Glutamatergic neuron (in vitro differentiated cells): Measurements from ENCODE around the gene RPS6KC1. TPM values are rescaled to one million over a fixed set of nuclear protein-coding genes. Genes with fewer than 3 reads are reported as not detected.

ENCODE experiments used
- DNase-seq: peaks from one replicate; pipeline ENCODE4 v3.0.0; 2022
- H3K27ac Mint-ChIP-seq: one replicate; pipeline ENCODE4 v1.8.0; 2020; ENCODE audit warnings: mild to moderate bottlenecking, mixed read lengths, inconsistent platforms; ENCODE audit not compliant: unreplicated experiment
- H3K27me3 Mint-ChIP-seq: one replicate; pipeline ENCODE4 v1.8.0; 2020; ENCODE audit warnings: mild to moderate bottlenecking, moderate library complexity, mixed read lengths, inconsistent platforms; ENCODE audit not compliant: unreplicated experiment
- H3K36me3 Mint-ChIP-seq: one replicate; pipeline ENCODE4 v1.8.0; 2020; ENCODE audit warnings: mild to moderate bottlenecking, mixed read lengths, inconsistent platforms; ENCODE audit not compliant: unreplicated experiment
- H3K4me1 Mint-ChIP-seq: one replicate; pipeline ENCODE4 v1.8.0; 2020; ENCODE audit warnings: mild to moderate bottlenecking, low read depth, mixed read lengths, inconsistent platforms; ENCODE audit not compliant: unreplicated experiment
- H3K4me3 Mint-ChIP-seq: one replicate; pipeline ENCODE4 v1.8.0; 2020; ENCODE audit warnings: mild to moderate bottlenecking, mixed read lengths, inconsistent platforms; ENCODE audit not compliant: unreplicated experiment
- H3K9me3 Mint-ChIP-seq: one replicate; pipeline ENCODE4 v1.8.0; 2020; ENCODE audit warnings: mild to moderate bottlenecking, moderate library complexity, mixed read lengths, inconsistent platforms; ENCODE audit not compliant: unreplicated experiment
- CTCF ChIP-seq: fragments of 200-600 bp; sonication (generic); IDR thresholded peaks from one replicate; pipeline ENCODE4 v1.5.0; 2021; ENCODE audit not compliant: partially characterized antibody, unreplicated experiment
- total RNA-seq: library from RNA; stranded (reverse); fragmentation: NEBNext Ultra II Directional; extraction: Animal tissue kit (Norgen Biotek cat#: 25700); gene quantifications from one replicate; pipeline ENCODE4 v1.2.1, GENCODE V29; 2021; ENCODE audit not compliant: unreplicated experiment

The RPS6KC1 gene
- total RNA-seq, 1 donor from 2014 or later, result 23.9 TPM

DNA sequence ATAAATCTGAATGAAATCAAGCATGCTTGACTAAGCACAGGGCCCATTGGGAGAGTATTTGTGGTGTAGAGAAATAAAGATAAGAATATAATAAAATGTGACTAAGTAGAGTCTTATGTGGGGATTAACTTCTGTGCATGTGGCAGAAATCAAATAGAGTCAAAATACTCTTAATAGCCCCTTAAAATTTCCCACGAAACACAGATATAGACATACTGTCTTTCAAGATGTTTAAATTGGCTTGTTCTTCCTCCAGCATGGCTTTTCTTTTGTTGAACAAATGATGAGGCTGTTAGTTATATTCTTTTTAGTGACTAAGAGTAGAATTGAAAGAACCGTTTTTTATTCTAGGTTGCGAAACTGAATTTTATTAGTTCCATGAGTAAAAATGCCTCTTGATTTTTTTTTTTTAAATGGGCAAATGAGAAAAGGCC is 112.3 kb downstream of the RPS6KC1 start:
- Mint-ChIP-seq H3K27ac (no peak overlapping the region), H3K27me3 (peaks cover 2% of the 10 kb centered on the region), H3K4me3 (no peak overlapping the region), H3K4me1 (no peaks in the 10 kb centered on the region), H3K36me3 (no peaks in the 10 kb centered on the region), H3K9me3 (no peaks in the 10 kb centered on the region)
- no peak for TF ChIP-seq CTCF
- DNase-seq, result no peak

- Mint-ChIP-seq H3K36me3 (no peaks in the 10 kb centered on the region), H3K4me3 (no peak overlapping the region), H3K27me3 (peaks cover 2% of the 10 kb centered on the region), H3K9me3 (no peaks in the 10 kb centered on the region), H3K4me1 (no peaks in the 10 kb centered on the region), H3K27ac (no peak overlapping the region)
- no peak for DNase-seq
- no peak for TF ChIP-seq CTCF
Measured at GRCh38 chr1:213164561-213164960, 113.5 kb downstream of the RPS6KC1 start.

DNA sequence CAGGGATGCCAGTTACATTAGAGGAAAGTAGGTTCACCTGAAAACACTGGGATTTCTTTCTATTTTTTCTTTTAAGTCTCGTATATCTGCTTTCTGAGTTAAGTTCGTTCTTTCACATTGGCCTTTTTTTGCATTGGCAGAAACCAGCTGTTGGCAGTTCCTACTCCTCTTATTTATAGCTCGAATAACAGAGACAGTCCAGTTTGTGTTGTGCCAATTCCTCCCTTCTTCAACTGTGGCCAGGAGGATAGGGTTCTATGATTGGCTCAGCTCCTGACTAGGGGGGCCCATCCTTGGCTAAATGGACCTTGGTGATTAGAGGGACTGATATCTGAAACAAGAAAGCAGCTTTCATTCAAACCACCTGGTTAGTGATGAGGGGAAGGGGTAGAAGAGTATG is 115.8 kb downstream of the RPS6KC1 start:
- H3K4me1 Mint-ChIP-seq, result no peaks in the 10 kb centered on the region
- TF ChIP-seq CTCF, result no peak
- no peak for DNase-seq
- H3K4me3 Mint-ChIP-seq, result no peak overlapping the region
- H3K27me3 Mint-ChIP-seq, result no peaks in the 10 kb centered on the region
- no peak overlapping the region for H3K27ac Mint-ChIP-seq
- no peaks in the 10 kb centered on the region for H3K36me3 Mint-ChIP-seq
- H3K9me3 Mint-ChIP-seq, result no peaks in the 10 kb centered on the region

DNA sequence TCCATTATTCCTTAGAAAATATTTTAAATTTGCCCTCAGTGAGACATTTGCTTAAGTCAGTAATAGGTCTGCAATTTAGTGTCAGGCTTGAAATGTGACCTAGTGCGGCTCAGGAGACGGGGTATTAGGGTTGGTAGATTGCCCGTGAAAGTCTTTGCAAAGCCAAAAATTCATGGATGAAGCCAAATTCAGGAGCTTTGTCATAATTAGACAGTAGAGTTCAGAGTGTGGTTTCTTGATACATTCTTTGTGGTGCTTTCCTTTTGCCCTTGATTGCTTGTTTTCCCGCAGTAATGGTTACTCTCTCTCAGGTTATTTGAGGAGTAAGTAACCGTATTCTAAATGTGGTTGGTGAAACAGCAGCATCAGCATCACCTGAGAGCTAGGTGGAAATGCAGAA is 120.7 kb downstream of the RPS6KC1 start:
- no peak for DNase-seq
- TF ChIP-seq CTCF, result no peak
- no peaks in the 10 kb centered on the region for H3K9me3 Mint-ChIP-seq
- no peak overlapping the region for H3K4me3 Mint-ChIP-seq
- H3K36me3 Mint-ChIP-seq, result no peaks in the 10 kb centered on the region
- no peak overlapping the region for H3K27ac Mint-ChIP-seq
- H3K27me3 Mint-ChIP-seq, result no peaks in the 10 kb centered on the region
- H3K4me1 Mint-ChIP-seq, result no peaks in the 10 kb centered on the region

DNA sequence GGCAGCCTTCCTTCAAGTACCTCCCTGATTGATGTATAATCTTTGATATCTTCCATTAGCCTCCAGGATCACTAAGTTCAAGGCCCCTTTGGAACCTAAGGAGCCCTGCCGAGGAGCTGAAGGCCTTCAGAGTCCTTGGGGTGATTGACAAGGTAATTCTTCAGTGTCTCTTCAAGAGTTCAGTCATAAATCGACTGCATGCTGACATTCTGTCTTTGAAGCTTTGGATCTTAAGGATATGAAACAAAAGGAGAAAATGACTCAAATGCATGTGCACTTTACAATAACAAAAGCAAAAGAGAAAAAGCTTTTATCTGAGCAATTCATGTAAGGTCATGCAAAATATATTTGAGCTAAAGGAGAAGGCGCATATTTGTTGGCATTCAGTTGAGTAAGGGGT is 125.3 kb downstream of the RPS6KC1 start:
- no peak for DNase-seq
- H3K4me3 Mint-ChIP-seq, result no peak overlapping the region
- no peaks in the 10 kb centered on the region for H3K4me1 Mint-ChIP-seq
- H3K9me3 Mint-ChIP-seq, result no peaks in the 10 kb centered on the region
- H3K36me3 Mint-ChIP-seq, result no peaks in the 10 kb centered on the region
- H3K27me3 Mint-ChIP-seq, result no peaks in the 10 kb centered on the region
- no peak overlapping the region for H3K27ac Mint-ChIP-seq
- TF ChIP-seq CTCF, result no peak
